ENCODE results near the gene KRTAP1-3.
"Not testable (repeated sequence)": the region's sequence is repeated elsewhere in the genome, so short reads cannot be mapped to it uniquely, and the experiment has no call there.

Gene KRTAP1-3

DNA sequence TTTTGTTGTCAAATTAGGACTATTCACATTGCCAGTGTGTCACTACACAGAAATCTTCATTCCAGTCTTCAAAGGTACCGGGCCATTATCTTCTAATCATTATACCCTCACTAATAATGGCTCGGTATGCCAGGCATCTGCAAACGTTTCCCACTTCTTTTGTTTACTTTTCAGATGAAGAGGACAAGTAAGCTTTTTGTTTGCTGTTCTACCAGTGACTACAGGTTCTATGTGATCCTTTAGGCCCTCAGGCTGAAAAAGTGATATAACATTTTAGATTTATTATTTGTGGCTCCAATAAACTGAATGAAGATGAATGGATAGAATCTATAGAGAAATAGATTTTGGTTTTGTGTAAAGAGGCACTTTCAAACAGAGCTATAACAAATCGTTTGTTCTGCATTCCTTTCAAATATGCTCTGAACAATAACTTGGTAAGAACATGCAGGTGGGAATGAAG is 25.3 kb downstream of the KRTAP1-3 start:
- TF ChIP-seq FOXP2 (optimal IDR thresholded peaks at IDR 0.05; ENCODE audit: control extremely low read depth, extremely low read length, insufficient read depth): no peak
- TF ChIP-seq POLR2AphosphoS5 (IDR thresholded peaks at IDR 0.05; ENCODE audit: borderline replicate concordance, low read depth, low read length): no peak
- no peak overlapping the region for H3K4me3 ChIP-seq
- no peaks in the 10 kb centered on the region for H3K9me3 ChIP-seq (ENCODE audit: low read depth, low read length)
- peak overlapping the region; percentile 56; the same call in 1 of the 2 replicates for H3K27ac ChIP-seq
- H3K36me3 ChIP-seq (ENCODE audit: insufficient read depth, low read length): no peaks in the 10 kb centered on the region
- H3K9ac ChIP-seq (ENCODE audit: insufficient read length): no peak overlapping the region
- no peak for DNase-seq (ENCODE audit: low read depth, low spot score)

DNA sequence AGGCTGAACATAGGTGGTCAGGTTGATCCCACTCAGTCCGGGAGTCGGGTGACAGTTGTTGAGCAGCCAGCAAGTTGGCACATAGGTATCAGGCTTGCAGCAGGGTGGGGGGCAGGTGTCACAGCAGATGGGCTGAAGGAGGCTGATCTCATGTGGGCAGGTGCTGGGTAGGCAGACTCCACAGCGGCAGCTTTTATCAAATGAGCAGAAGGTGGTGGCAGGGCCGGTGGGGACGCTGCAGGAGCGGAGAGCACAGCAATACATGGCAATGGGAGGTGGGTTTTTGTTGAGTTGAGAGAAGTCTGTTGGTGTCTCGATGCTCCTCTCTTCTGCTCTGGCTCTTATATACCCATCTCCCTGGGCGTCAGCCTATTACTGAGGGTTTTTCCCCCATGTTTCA is 25.9 kb downstream of the KRTAP1-3 start, which contains the start of gene KRTAP3-1:
KRTAP3-1 (minus strand) TSS at position 318 of the 400 bp plus-strand sequence; CDS start at position 264, 54 bp downstream.
- DNase-seq (ENCODE audit: low read depth, low spot score): no peak
- TF ChIP-seq EZH2 (IDR thresholded peaks at IDR 0.05): no peak
- TF ChIP-seq POLR2AphosphoS5 (IDR thresholded peaks at IDR 0.05; ENCODE audit: borderline replicate concordance, low read depth, low read length): no peak
- TF ChIP-seq FOXP2 (optimal IDR thresholded peaks at IDR 0.05; ENCODE audit: control extremely low read depth, extremely low read length, insufficient read depth): no peak

DNA sequence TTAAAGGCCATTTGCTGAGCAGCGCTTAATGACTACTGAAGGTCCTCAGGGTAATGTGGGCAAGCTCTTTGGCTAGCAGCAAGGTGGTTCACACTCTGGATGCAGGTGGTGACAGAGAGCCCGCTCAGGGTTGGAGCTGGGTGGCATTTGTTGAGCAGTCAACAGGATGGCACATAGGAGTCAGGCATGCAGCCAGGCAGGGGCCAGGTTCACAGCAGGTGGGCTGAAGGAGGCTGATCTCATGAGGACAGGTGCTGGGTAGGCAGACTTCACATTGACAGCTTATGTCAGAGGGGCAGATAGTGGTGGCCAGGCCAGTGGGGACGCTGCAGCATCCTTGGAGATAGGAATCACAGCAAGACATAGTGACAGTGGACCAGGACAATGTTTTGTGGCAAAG is 30.3 kb downstream of the KRTAP1-3 start:
- Histone ChIP-seq H3K36me3 (ENCODE audit: insufficient read depth, low read length) (no peaks in the 10 kb centered on the region), H3K4me3 (no peak overlapping the region), H3K27ac (no peak overlapping the region), H3K9ac (ENCODE audit: insufficient read length) (no peak overlapping the region), H3K9me3 (ENCODE audit: low read depth, low read length) (no peaks in the 10 kb centered on the region)
- no peak for DNase-seq (ENCODE audit: low read depth, low spot score)
- no peak for TF ChIP-seq EZH2 (IDR thresholded peaks at IDR 0.05)
- no peak for TF ChIP-seq POLR2AphosphoS5 (IDR thresholded peaks at IDR 0.05; ENCODE audit: borderline replicate concordance, low read depth, low read length)
- no peak for TF ChIP-seq FOXP2 (optimal IDR thresholded peaks at IDR 0.05; ENCODE audit: control extremely low read depth, extremely low read length, insufficient read depth)

More for the DNA sequence above, 25.9 kb downstream of the KRTAP1-3 start, which contains the start of gene KRTAP3-1:
- no peak within 1 kb of the TSS for H3K4me3 ChIP-seq
- peak within 1 kb of the TSS; percentile 56; the same call in 1 of the 2 replicates for H3K27ac ChIP-seq
- H3K36me3 ChIP-seq (ENCODE audit: insufficient read depth, low read length): no peaks in the 10 kb centered on the region
- no peaks in the 10 kb centered on the region for H3K9me3 ChIP-seq (ENCODE audit: low read depth, low read length)
- no peak within 1 kb of the TSS for H3K9ac ChIP-seq (ENCODE audit: insufficient read length)

- Histone ChIP-seq H3K36me3 (ENCODE audit: insufficient read depth, low read length) (no peaks in the 10 kb centered on the region), H3K27ac (no peak overlapping the region), H3K9me3 (ENCODE audit: low read depth, low read length) (no peaks in the 10 kb centered on the region), H3K9ac (ENCODE audit: insufficient read length) (no peak overlapping the region), H3K4me3 (no peak overlapping the region)
- no peak for TF ChIP-seq EZH2 (IDR thresholded peaks at IDR 0.05)
- no peak for TF ChIP-seq FOXP2 (optimal IDR thresholded peaks at IDR 0.05; ENCODE audit: control extremely low read depth, extremely low read length, insufficient read depth)
- TF ChIP-seq POLR2AphosphoS5 (IDR thresholded peaks at IDR 0.05; ENCODE audit: borderline replicate concordance, low read depth, low read length): no peak
- DNase-seq (ENCODE audit: low read depth, low spot score): no peak
These were observed 30.7 kb downstream of the KRTAP1-3 start for GRCh38 chr17:41003926-41004325.

GRCh38 chr17:41002814-41003213 is 31.9 kb downstream of the KRTAP1-3 start:
- Histone ChIP-seq H3K27ac (no peak overlapping the region), H3K36me3 (ENCODE audit: insufficient read depth, low read length) (no peaks in the 10 kb centered on the region), H3K9me3 (ENCODE audit: low read depth, low read length) (no peaks in the 10 kb centered on the region), H3K9ac (ENCODE audit: insufficient read length) (no peak overlapping the region), H3K4me3 (no peak overlapping the region)
- DNase-seq (ENCODE audit: low read depth, low spot score): no peak
- TF ChIP-seq POLR2AphosphoS5 (IDR thresholded peaks at IDR 0.05; ENCODE audit: borderline replicate concordance, low read depth, low read length): no peak
- TF ChIP-seq FOXP2 (optimal IDR thresholded peaks at IDR 0.05; ENCODE audit: control extremely low read depth, extremely low read length, insufficient read depth): no peak
- TF ChIP-seq EZH2 (IDR thresholded peaks at IDR 0.05): no peak

GRCh38 chr17:41001795-41002194 is 32.9 kb downstream of the KRTAP1-3 start:
- Histone ChIP-seq H3K27ac (no peak overlapping the region), H3K9me3 (ENCODE audit: low read depth, low read length) (no peaks in the 10 kb centered on the region), H3K4me3 (no peak overlapping the region), H3K36me3 (ENCODE audit: insufficient read depth, low read length) (no peaks in the 10 kb centered on the region), H3K9ac (ENCODE audit: insufficient read length) (no peak overlapping the region)
- TF ChIP-seq POLR2AphosphoS5 (IDR thresholded peaks at IDR 0.05; ENCODE audit: borderline replicate concordance, low read depth, low read length) (no peak), FOXP2 (optimal IDR thresholded peaks at IDR 0.05; ENCODE audit: control extremely low read depth, extremely low read length, insufficient read depth) (no peak), EZH2 (IDR thresholded peaks at IDR 0.05) (no peak)
- no peak for DNase-seq (ENCODE audit: low read depth, low spot score)

DNA sequence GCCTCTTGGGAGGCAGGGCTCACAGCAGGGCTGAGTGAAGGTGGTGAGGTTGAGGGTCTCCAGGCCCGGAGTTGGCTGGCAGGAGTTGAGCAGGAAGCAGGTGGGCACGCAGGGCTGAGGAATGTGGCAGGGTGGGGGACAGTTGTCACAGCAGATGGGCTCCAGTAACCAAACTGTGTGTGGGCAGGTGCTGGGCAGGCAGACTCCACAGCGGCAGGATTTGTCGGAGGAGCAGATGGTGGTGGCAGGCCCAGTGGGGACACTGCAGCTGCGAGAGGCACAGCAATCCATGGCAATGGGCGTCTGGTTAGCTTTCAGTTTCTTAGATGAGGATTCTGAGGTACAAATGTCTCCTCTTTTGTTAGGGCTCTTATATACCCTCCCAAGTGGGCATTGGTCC is 35.1 kb downstream of the KRTAP1-3 start, which contains the start of gene KRTAP3-2:
KRTAP3-2 (minus strand) TSS at position 344 of the 400 bp plus-strand sequence; CDS start at position 291, 53 bp downstream.
- not testable (repeated sequence) for DNase-seq (ENCODE audit: low read depth, low spot score); H3K9ac ChIP-seq (ENCODE audit: insufficient read length); H3K9me3 ChIP-seq (ENCODE audit: low read depth, low read length); H3K27ac ChIP-seq; H3K36me3 ChIP-seq (ENCODE audit: insufficient read depth, low read length); H3K4me3 ChIP-seq

DNA sequence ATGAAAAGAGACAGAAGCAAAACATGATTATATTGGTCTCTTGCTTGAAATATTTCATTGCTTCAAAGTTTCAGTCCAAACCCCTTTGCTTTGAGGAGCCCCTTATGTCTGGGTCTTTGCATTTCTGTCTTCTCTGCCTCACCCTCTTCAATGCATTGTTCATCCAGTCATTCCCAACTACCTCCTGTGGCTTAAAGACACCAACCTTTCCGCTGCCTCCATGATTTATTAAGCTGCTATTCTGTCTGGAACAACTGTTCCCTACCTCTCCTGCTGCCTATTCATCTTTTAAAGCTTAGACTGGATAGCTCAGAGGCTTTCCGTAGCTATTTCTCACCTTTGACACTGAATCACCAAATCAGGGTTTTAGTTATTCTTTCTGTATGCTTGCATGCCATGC is 37.3 kb downstream of the KRTAP1-3 start:
- Histone ChIP-seq H3K9me3 (ENCODE audit: low read depth, low read length) (no peaks in the 10 kb centered on the region), H3K4me3 (no peak overlapping the region), H3K9ac (ENCODE audit: insufficient read length) (no peak overlapping the region), H3K36me3 (ENCODE audit: insufficient read depth, low read length) (no peaks in the 10 kb centered on the region), H3K27ac (no peak overlapping the region)
- TF ChIP-seq EZH2 (IDR thresholded peaks at IDR 0.05) (no peak), FOXP2 (optimal IDR thresholded peaks at IDR 0.05; ENCODE audit: control extremely low read depth, extremely low read length, insufficient read depth) (no peak), POLR2AphosphoS5 (IDR thresholded peaks at IDR 0.05; ENCODE audit: borderline replicate concordance, low read depth, low read length) (no peak)
- no peak for DNase-seq (ENCODE audit: low read depth, low spot score)

GRCh38 chr17:40996829-40997228 is 37.8 kb downstream of the KRTAP1-3 start:
- TF ChIP-seq FOXP2 (optimal IDR thresholded peaks at IDR 0.05; ENCODE audit: control extremely low read depth, extremely low read length, insufficient read depth) (no peak), POLR2AphosphoS5 (IDR thresholded peaks at IDR 0.05; ENCODE audit: borderline replicate concordance, low read depth, low read length) (no peak), EZH2 (IDR thresholded peaks at IDR 0.05) (no peak)

More at GRCh38 chr17:40996829-40997228, 37.8 kb downstream of the KRTAP1-3 start:
- Histone ChIP-seq H3K9ac (ENCODE audit: insufficient read length) (no peak overlapping the region), H3K36me3 (ENCODE audit: insufficient read depth, low read length) (no peaks in the 10 kb centered on the region), H3K27ac (no peak overlapping the region), H3K9me3 (ENCODE audit: low read depth, low read length) (no peaks in the 10 kb centered on the region), H3K4me3 (no peak overlapping the region)
- DNase-seq (ENCODE audit: low read depth, low spot score): no peak

All from SK-N-MC (cell line).